A549 (cell line): ENCODE results near the gene ISLR2. TPM values are rescaled to one million over a fixed set of nuclear protein-coding genes. Genes with fewer than 3 reads are reported as not detected.
A peak's percentile ranks its signal among the peaks of the same experiment; 100 is the strongest.

Source experiments
- ATAC-seq, 2 experiments: fragments of 200-7000 bp in 1 of 2; fragments of >200 bp in 1 of 2; cut with Nextera tagmentation in 1 of 2; cut with Tn5 transposase in 1 of 2; 3 replicates each; pipeline versions ENCODE4 v1.8.0 to v1.9.1; 2018 to 2020; ENCODE audit warnings: mild to moderate bottlenecking in 1 of 2, moderate library complexity in 1 of 2
- CTCF ChIA-PET: fragments of 300-600 bp; sonication (Branson Sonifier 250); formaldehyde crosslinking; extraction: SDS; loops from one replicate; lab custom pipeline; 2021; ENCODE audit warnings: antibody characterized with exemption, inconsistent platforms; lab: Yijun Ruan, JAX
- POLR2A ChIA-PET: fragments of 350-600 bp; formaldehyde crosslinking; extraction: SDS; loops from one replicate; lab custom pipeline; 2021; ENCODE audit warnings: antibody characterized with exemption, inconsistent platforms; lab: Yijun Ruan, JAX
- DNase-seq, 2 experiments: peaks; one replicate each; pipeline versions ENCODE4 v3.0.0 to v3.0.0-alpha.2; 2011 to 2016; ENCODE audit warnings: low read depth in 1 of 2, low spot score in 1 of 2
- FAIRE-seq: peaks from 2 replicates; lab custom pipeline; 2011; peaks lifted over from hg19 to GRCh38; lab: Jason Lieb, UNC
- H3K27ac ChIP-seq, 2 experiments: fragments of >200 bp; sonication (Bioruptor Twin); formaldehyde crosslinking; 3 replicates each; pipeline ENCODE4 v1.5.1; 2016 to 2017
- H3K4me1 ChIP-seq: fragments of >200 bp; sonication (Bioruptor Twin); formaldehyde crosslinking; 3 replicates; pipeline ENCODE4 v1.6.1; 2016
- H3K4me2 ChIP-seq: fragments of >200 bp; sonication (Bioruptor Twin); formaldehyde crosslinking; 3 replicates; pipeline ENCODE4 v1.6.1; 2016
- H3K4me3 ChIP-seq: fragments of >200 bp; sonication (Bioruptor Twin); formaldehyde crosslinking; 3 replicates; pipeline ENCODE4 v1.5.1; 2016
- H3K9me3 ChIP-seq: fragments of >200 bp; sonication (Bioruptor Twin); formaldehyde crosslinking; 3 replicates; pipeline ENCODE4 v1.6.1; 2016
- BHLHE40 ChIP-seq: IDR thresholded peaks from 2 replicates; pipeline ENCODE4 v1.6.1; 2012; ENCODE audit warnings: low read depth, low read length, inconsistent platforms
- CBX8 ChIP-seq: fragments of 200-600 bp; sonication (generic); IDR thresholded peaks from 2 replicates; pipeline ENCODE4 v1.6.1; 2016
- CEBPB ChIP-seq, 2 experiments: fragments of >200 bp in 1 of 2; sonication (Bioruptor Twin) in 1 of 2; formaldehyde crosslinking in 1 of 2; IDR thresholded peaks; 2 replicates each; pipeline ENCODE4 v1.6.1; 2012 to 2016
- CHD2 ChIP-seq: fragments of 150-350 bp; IDR thresholded peaks from 2 replicates; pipeline ENCODE4 v1.6.1; 2014; ENCODE audit warnings: low read length; ENCODE audit not compliant: partially characterized antibody
- E2F6 ChIP-seq: IDR thresholded peaks from 2 replicates; pipeline ENCODE4 v1.6.1; 2012; ENCODE audit warnings: low read depth, borderline replicate concordance
- ELK1 ChIP-seq: fragments of 150-350 bp; IDR thresholded peaks from 2 replicates; pipeline ENCODE4 v1.6.1; 2014; ENCODE audit warnings: low read depth, mild to moderate bottlenecking, low read length
- EP300 ChIP-seq, 2 experiments: fragments of >200 bp; sonication (Bioruptor Twin); formaldehyde crosslinking; IDR thresholded peaks; 2 replicates in 1 of 2; 3 replicates in 1 of 2; pipeline ENCODE4 v1.6.1; 2016 to 2017
- FOXS1 ChIP-seq: fragments of 250-450 bp; sonication (Bioruptor Pico); IDR thresholded peaks from 2 replicates; pipeline ENCODE4 v1.5.0; 2020; ENCODE audit warnings: mild to moderate bottlenecking, moderate library complexity
- HOXA7 ChIP-seq: fragments of 250-450 bp; sonication (Bioruptor Pico); IDR thresholded peaks from 2 replicates; pipeline ENCODE4 v1.5.0; 2020; ENCODE audit warnings: mild to moderate bottlenecking, moderate library complexity
- JUN ChIP-seq, 2 experiments: fragments of >200 bp; sonication (Bioruptor Twin); formaldehyde crosslinking; IDR thresholded peaks; 2 replicates in 1 of 2; 3 replicates in 1 of 2; pipeline ENCODE4 v1.6.1; 2016 to 2017
- JUNB ChIP-seq: fragments of >200 bp; sonication (Bioruptor Twin); formaldehyde crosslinking; IDR thresholded peaks from 2 replicates; pipeline ENCODE4 v1.6.1; 2016
- MAFK ChIP-seq: fragments of 450-650 bp; IDR thresholded peaks from 2 replicates; pipeline ENCODE4 v1.6.1; 2014; ENCODE audit not compliant: partially characterized antibody
- NFE2L2 ChIP-seq: fragments of 150-350 bp; conservative IDR thresholded peaks from 2 replicates; pipeline ENCODE4 v1.6.1; 2014; ENCODE audit warnings: low read length
- NPAS2 ChIP-seq: fragments of 250-450 bp; sonication (Bioruptor Pico); IDR thresholded peaks from 2 replicates; pipeline ENCODE4 v1.8.0; 2022; ENCODE audit warnings: mild to moderate bottlenecking, moderate library complexity, borderline replicate concordance
- NR3C1 ChIP-seq: fragments of >200 bp; sonication (Bioruptor Twin); formaldehyde crosslinking; IDR thresholded peaks from 3 replicates; pipeline ENCODE4 v1.6.1; 2017
- PHF8 ChIP-seq: fragments of 200-600 bp; sonication (generic); IDR thresholded peaks from 2 replicates; pipeline ENCODE4 v1.6.1; 2016; ENCODE audit warnings: low read depth, mild to moderate bottlenecking, antibody characterized with exemption, moderate library complexity, borderline replicate concordance
- RAD21 ChIP-seq, 2 experiments: fragments of >200 bp in 1 of 2; sonication (Bioruptor Twin) in 1 of 2; formaldehyde crosslinking in 1 of 2; IDR thresholded peaks in 1 of 2; conservative IDR thresholded peaks in 1 of 2; 2 replicates in 1 of 2; 3 replicates in 1 of 2; pipeline ENCODE4 v1.6.1; 2012 to 2018; ENCODE audit warnings: inconsistent platforms in 1 of 2
- RFX5 ChIP-seq: fragments of 450-650 bp; IDR thresholded peaks from 2 replicates; pipeline ENCODE4 v1.7.1; 2014; ENCODE audit warnings: antibody characterized with exemption, mild to moderate bottlenecking, moderate library complexity
- SMC3 ChIP-seq: fragments of >200 bp; sonication (Bioruptor Twin); formaldehyde crosslinking; IDR thresholded peaks from 3 replicates; pipeline ENCODE4 v1.6.1; 2018; ENCODE audit warnings: inconsistent platforms
- TFCP2L1 ChIP-seq: fragments of 250-450 bp; sonication (Bioruptor Pico); IDR thresholded peaks from 2 replicates; pipeline ENCODE4 v1.5.0; 2021; ENCODE audit warnings: mild to moderate bottlenecking
- ZFP36 ChIP-seq: fragments of 450-650 bp; IDR thresholded peaks from 2 replicates; pipeline ENCODE4 v1.6.1; 2014; ENCODE audit warnings: borderline replicate concordance; ENCODE audit not compliant: partially characterized antibody
- WGBS: methylation state at CpG from one replicate; pipeline ENCODE4 v1.1.6; 2017; ENCODE audit errors: missing lambda C conversion rate; 5-methylcytosine and 5-hydroxymethylcytosine counted together
- polyA plus RNA-seq, 4 experiments: library from polyadenylated mRNA; depleted of rRNA in 3 of 4; stranded (reverse); fragments of >200 nt; fragmentation: RNase III in 1 of 4; extraction: RNeasy Plus Mini Kit Qiagen cat#74134 plus additional on column Dnase treatment in 1 of 4; gene quantifications; 2 replicates in 3 of 4; 3 replicates in 1 of 4; pipeline ENCODE4 v1.2.3, GENCODE V29; 2011 to 2017
- TF ChIP-seq, protein P1 (sequence below): fragments of >200 bp; sonication (Bioruptor Twin); formaldehyde crosslinking; IDR thresholded peaks from 2 replicates; pipeline ENCODE4 v1.6.1; 2016
- TF ChIP-seq, protein P2 (sequence below): fragments of 250-450 bp; sonication (Bioruptor Pico); IDR thresholded peaks from 2 replicates; pipeline ENCODE4 v1.5.0; 2020; ENCODE audit warnings: low read depth, mild to moderate bottlenecking, moderate library complexity
- TF ChIP-seq, protein P3 (sequence below): fragments of >200 bp; sonication (Bioruptor Twin); formaldehyde crosslinking; IDR thresholded peaks from 3 replicates; pipeline ENCODE4 v1.5.1; 2016

ISLR2 gene
- polyA plus RNA-seq, 2 of the 4 experiments (the other 2 are of a cell fraction), result 0.12 to 0.17 TPM

- TF ChIP-seq HOXA7 (CRISPR knock-in tag), result no peak
- TF ChIP-seq NFE2L2, result no peak
- no peak for TF ChIP-seq CBX8
- no peak for TF ChIP-seq TFCP2L1 (CRISPR knock-in tag)
- no peak for TF ChIP-seq PHF8
- no peak for TF ChIP-seq RFX5
- no peak for TF ChIP-seq NR3C1
- TF ChIP-seq, protein P1, sequence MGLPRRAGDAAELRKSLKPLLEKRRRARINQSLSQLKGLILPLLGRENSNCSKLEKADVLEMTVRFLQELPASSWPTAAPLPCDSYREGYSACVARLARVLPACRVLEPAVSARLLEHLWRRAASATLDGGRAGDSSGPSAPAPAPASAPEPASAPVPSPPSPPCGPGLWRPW, result no peak
- Histone ChIP-seq H3K4me1 (peaks cover 68% of the 10 kb centered on the region), H3K27ac (peak overlapping the region; percentile 88 to 90), H3K9me3 (no peaks in the 10 kb centered on the region), H3K4me3 (no peak overlapping the region), H3K4me2 (no peak overlapping the region)
- FAIRE-seq (no peak), DNase-seq (no peak), ATAC-seq (no peak)
- CTCF ChIA-PET, result interaction anchor here (1.2 to 5.6 kb wide), 4 partner anchors 15 to 132 kb away, joined by 3 to 26 read pairs (median 4); no protein-coding TSS in a partner anchor
- WGBS, result 95% methylated on average over 8 of the region's 10 CpGs
- POLR2A ChIA-PET, result interaction anchor here (0.9 to 1.7 kb wide), 4 partner anchors 20 to 132 kb away, joined by 3 to 4 read pairs (median 4); partner anchors contain the start of gene STRA6
Measured at GRCh38 chr15:74176262-74177214, 46.2 kb downstream of the ISLR2 start.

- Histone ChIP-seq H3K4me2 (peak overlapping the region; percentile 66), H3K4me1 (peaks cover 64% of the 10 kb centered on the region)
- CTCF ChIA-PET, result interaction anchor here (0.8 to 5.6 kb wide), 5 partner anchors 13 to 129 kb away, joined by 3 to 26 read pairs (median 9); partner anchors contain the start of gene STRA6
Measured at GRCh38 chr15:74178326-74179100, 48.1 kb downstream of the ISLR2 start.

DNA sequence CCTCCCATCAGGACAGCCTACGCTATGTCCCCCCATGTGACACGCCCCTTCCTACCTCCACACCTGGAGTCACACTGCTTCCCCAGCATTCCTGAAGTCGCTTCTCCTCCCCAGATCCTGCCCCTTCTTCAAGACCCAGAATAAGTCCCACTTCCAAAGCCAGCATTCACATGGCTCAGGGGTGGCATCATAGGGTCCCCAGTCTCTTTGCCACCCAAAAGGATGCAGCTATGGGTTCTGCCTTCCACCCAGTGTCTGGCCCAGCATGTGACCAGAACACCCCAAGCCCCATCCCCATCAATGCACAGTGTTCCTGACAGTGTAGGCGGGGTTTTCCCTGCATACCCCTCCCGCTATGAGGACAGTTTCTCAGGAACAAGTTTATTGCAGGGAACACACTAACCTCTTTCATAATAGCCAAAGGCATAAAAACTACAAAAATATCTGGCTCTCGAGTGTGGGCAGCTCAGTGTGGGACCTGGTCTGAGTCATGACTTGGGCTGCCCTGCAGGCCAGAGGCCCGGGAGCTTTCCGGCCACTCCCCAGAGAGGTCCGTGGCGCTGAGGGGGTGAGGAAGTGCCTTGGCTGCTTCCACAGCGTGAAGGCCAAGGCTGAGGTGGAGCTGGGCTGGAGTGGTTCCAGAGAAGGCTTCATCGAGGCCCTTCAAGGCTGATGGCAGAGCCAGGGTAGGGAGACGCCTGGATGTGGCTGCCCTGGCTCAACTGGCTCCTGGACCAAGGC lies 48.9 kb downstream of the ISLR2 start:
- Histone ChIP-seq H3K4me3 (no peak overlapping the region), H3K9me3 (no peaks in the 10 kb centered on the region), H3K4me1 (peaks cover 57% of the 10 kb centered on the region), H3K27ac (peak overlapping the region; percentile 88 to 90), H3K4me2 (peak overlapping the region; percentile 66)
- peak; percentile 63 to 84 for ATAC-seq
- CTCF ChIA-PET, result interaction anchor here (1.2 to 5.6 kb wide), 4 partner anchors 12 to 128 kb away, joined by 3 to 26 read pairs (median 8); no protein-coding TSS in a partner anchor
- peak in 1 of 2 experiments; percentile 76 for DNase-seq
- FAIRE-seq, result no peak
- 57% methylated on average over 7 of the region's 13 CpGs for WGBS
- POLR2A ChIA-PET, result interaction anchor here (1.0 to 4.7 kb wide), 6 partner anchors 9 to 44 kb away, joined by 3 to 19 read pairs (median 5); partner anchors contain the start of gene STRA6
- TF ChIP-seq ZFP36 (no peak), RAD21 (conservative IDR thresholded peaks at IDR 0.05 in 1 of 2, IDR thresholded peaks at IDR 0.05 in 1 of 2) (no peak), CEBPB (IDR thresholded peaks at IDR 0.05) (peak in 1 of 2 experiments; percentile 58; a peak in 2 of 4 replicates), NPAS2 (CRISPR knock-in tag) (no peak), JUN (IDR thresholded peaks at IDR 0.05) (peak in 1 of 2 experiments; percentile 53; a peak in 2 of 5 replicates), JUNB (peak; percentile 68), EP300 (IDR thresholded peaks at IDR 0.05) (peak; percentile 34 to 67; a peak in 2 of 5 replicates), HOXA7 (CRISPR knock-in tag) (no peak), BHLHE40 (no peak), FOXS1 (CRISPR knock-in tag) (no peak), ELK1 (no peak)
- TF ChIP-seq, protein P2, sequence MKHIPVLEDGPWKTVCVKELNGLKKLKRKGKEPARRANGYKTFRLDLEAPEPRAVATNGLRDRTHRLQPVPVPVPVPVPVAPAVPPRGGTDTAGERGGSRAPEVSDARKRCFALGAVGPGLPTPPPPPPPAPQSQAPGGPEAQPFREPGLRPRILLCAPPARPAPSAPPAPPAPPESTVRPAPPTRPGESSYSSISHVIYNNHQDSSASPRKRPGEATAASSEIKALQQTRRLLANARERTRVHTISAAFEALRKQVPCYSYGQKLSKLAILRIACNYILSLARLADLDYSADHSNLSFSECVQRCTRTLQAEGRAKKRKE (CRISPR knock-in tag), result no peak
- TF ChIP-seq, protein P3, sequence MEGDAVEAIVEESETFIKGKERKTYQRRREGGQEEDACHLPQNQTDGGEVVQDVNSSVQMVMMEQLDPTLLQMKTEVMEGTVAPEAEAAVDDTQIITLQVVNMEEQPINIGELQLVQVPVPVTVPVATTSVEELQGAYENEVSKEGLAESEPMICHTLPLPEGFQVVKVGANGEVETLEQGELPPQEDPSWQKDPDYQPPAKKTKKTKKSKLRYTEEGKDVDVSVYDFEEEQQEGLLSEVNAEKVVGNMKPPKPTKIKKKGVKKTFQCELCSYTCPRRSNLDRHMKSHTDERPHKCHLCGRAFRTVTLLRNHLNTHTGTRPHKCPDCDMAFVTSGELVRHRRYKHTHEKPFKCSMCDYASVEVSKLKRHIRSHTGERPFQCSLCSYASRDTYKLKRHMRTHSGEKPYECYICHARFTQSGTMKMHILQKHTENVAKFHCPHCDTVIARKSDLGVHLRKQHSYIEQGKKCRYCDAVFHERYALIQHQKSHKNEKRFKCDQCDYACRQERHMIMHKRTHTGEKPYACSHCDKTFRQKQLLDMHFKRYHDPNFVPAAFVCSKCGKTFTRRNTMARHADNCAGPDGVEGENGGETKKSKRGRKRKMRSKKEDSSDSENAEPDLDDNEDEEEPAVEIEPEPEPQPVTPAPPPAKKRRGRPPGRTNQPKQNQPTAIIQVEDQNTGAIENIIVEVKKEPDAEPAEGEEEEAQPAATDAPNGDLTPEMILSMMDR, result no peak

More at GRCh38 chr15:74178326-74179100, 48.1 kb downstream of the ISLR2 start:
- no peak for ATAC-seq
- TF ChIP-seq SMC3 (no peak), MAFK (no peak), CHD2 (no peak), JUN (IDR thresholded peaks at IDR 0.05) (no peak), E2F6 (no peak)
- POLR2A ChIA-PET, result interaction anchor here (0.7 to 4.7 kb wide), 6 partner anchors 9 to 62 kb away, joined by 3 to 19 read pairs (median 5); no protein-coding TSS in a partner anchor
- 89% methylated on average over 6 of the region's 7 CpGs for WGBS
- peak overlapping the region; percentile 88 to 90 for H3K27ac ChIP-seq
- no peak overlapping the region for H3K4me3 ChIP-seq
- no peak for FAIRE-seq
- H3K9me3 ChIP-seq, result no peaks in the 10 kb centered on the region
- no peak for DNase-seq
